Measurements from ENCODE around the gene VWA5A. TPM values are rescaled to one million over a fixed set of nuclear protein-coding genes. Genes with fewer than 3 reads are reported as not detected.

VWA5A gene
- total and polyA plus RNA-seq, 9 of the 15 experiments (the other 6 are each of a cell fraction or from before 2014, with no cell fraction given) = 4.6 to 19.7 (median 6.9) TPM

GRCh38 chr11:124069429-124070401 is 45.5 kb upstream of the VWA5A start (continued):
- TF ChIP-seq, protein P1, sequence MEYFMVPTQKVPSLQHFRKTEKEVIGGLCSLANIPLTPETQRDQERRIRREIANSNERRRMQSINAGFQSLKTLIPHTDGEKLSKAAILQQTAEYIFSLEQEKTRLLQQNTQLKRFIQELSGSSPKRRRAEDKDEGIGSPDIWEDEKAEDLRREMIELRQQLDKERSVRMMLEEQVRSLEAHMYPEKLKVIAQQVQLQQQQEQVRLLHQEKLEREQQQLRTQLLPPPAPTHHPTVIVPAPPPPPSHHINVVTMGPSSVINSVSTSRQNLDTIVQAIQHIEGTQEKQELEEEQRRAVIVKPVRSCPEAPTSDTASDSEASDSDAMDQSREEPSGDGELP (CRISPR knock-in tag; IDR thresholded peaks at IDR 0.05; ENCODE audit: borderline replicate concordance) = peak; percentile 95
- TF ChIP-seq SLC30A9 (CRISPR knock-in tag; IDR thresholded peaks at IDR 0.05) = no peak
- TF ChIP-seq CEBPB (tag; IDR thresholded peaks at IDR 0.05) = no peak
- no peak for TF ChIP-seq NFE2 (IDR thresholded peaks at IDR 0.05; ENCODE audit: low read depth)
- peak; percentile 71; the same call in 1 of the 2 replicates for TF ChIP-seq RB1 (IDR thresholded peaks at IDR 0.05; ENCODE audit: low read depth)
- TF ChIP-seq PTBP1 (IDR thresholded peaks at IDR 0.05; ENCODE audit: low read depth, low read length) = no peak
- TF ChIP-seq RBM34 (IDR thresholded peaks at IDR 0.05; ENCODE audit: borderline replicate concordance, insufficient read depth, low read length) = no peak
- TF ChIP-seq DMBX1 (CRISPR knock-in tag; IDR thresholded peaks at IDR 0.05; ENCODE audit: borderline replicate concordance) = no peak
- no peak for TF ChIP-seq FIP1L1 (IDR thresholded peaks at IDR 0.05; ENCODE audit: low read depth, low read length, poor library complexity, severe bottlenecking)
- TF ChIP-seq HDAC2 (IDR thresholded peaks at IDR 0.05) = peak; percentile 70; the same call in 1 of the 2 replicates
- 0 out of 2 replicates have a peak, but pooled peaks have one; percentile 33 for TF ChIP-seq FOSL1 (tag; conservative IDR thresholded peaks at IDR 0.05)
- TF ChIP-seq SREBF1 (IDR thresholded peaks at IDR 0.05; ENCODE audit: borderline replicate concordance, low read depth, low read length) = no peak
- TF ChIP-seq ZNF518B (CRISPR knock-in tag; IDR thresholded peaks at IDR 0.05) = no peak
- no peak for TF ChIP-seq POLR2B (IDR thresholded peaks at IDR 0.05; ENCODE audit: low read depth, partially characterized antibody)
- TF ChIP-seq NR1H2 (CRISPR knock-in tag; IDR thresholded peaks at IDR 0.05) = no peak
- no peak for TF ChIP-seq ELK1 (CRISPR knock-in tag; IDR thresholded peaks at IDR 0.05)
- TF ChIP-seq ZNF740 (CRISPR knock-in tag; IDR thresholded peaks at IDR 0.05) = peak; percentile 29; the same call in 1 of the 2 replicates
- no peak for TF ChIP-seq ZNF740 (tag; IDR thresholded peaks at IDR 0.05)
- TF ChIP-seq FOXP1 (CRISPR knock-in tag; IDR thresholded peaks at IDR 0.05) = no peak
- no peak for TF ChIP-seq GATAD2A (IDR thresholded peaks at IDR 0.05)
- no peak for TF ChIP-seq HMGN3 (IDR thresholded peaks at IDR 0.05; ENCODE audit: borderline replicate concordance, extremely low read depth, insufficient read length, low read depth, low read length)
- TF ChIP-seq TBP (optimal IDR thresholded peaks at IDR 0.05; ENCODE audit: low read depth, low read length) = no peak

Measured in K562 (cell line).